ENCODE data around the gene ORC4.
A peak's percentile ranks its signal among the peaks of the same experiment; 100 is the strongest.

The ORC4 gene

DNA sequence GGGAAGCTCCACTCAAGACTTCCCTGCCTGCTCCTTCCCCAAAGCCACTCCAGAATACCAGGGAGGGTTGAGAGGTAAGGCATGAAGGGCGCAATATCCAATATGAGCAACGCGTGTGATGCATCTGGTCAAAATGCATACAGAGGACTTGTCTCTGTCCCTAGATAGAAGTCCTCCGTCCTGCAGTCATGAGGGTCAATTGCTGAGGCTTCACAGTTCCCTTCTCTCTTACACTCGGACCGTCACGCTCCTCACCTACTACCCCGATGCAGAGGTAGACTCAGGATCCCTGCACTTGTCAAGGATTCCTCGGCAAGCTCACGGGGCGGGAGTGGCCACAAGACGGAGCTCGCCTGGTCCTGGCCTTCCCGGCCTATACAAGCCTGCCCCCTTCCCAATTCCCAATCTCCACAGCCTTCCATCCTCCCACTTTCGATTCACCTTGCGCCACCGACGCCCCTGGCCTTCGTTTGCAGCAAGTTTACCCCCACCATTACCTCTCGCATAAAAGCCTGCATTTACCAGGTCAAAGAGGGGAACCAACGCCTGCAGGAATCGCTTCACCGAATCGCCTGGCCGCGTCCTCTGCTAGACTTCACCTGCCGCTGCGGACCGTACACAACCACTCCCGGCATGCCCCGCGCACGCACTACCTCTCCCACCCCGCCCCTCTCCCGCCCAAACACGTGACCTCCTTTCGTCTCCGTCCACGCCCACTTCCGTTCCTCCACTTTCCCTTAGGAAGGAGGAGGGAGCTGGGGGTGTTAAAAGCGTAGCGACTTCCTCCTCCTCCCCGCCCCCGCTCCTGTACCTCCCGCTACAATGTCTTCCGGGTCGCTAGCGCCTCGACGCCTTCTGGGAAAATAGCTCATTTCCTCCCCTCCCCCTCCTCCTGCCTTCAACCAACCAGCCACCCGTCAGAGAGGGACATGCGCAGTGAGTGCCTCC, at the start of gene ORC4:
Gene ORC4 (minus strand): TSS at position 627 of the 948 bp plus-strand sequence. CDS start 44,779 bp downstream, outside the sequence.
- DNase-seq (ENCODE audit: low spot score): peak; percentile 100

DNA sequence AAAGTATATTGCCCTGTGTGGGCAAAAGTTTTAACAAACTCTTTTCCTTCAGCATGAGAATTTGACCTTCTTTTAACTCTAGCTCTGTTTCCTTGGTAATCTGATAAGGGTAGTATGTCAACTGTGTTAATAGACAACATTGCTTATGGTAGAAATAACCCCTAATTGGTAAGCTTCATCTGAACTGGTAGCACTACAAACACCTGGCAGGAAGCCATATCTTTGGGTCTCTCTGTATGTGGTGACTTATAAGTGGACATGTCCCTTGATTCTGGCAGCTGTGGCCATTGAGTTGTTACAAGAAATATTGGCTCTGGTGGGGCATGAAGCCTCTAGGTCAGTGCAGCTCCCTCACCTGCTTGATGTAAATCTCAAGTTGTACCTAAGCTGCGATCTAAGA, 47.3 kb upstream of the ORC4 start:
- DNase-seq (ENCODE audit: low spot score): peak; percentile 24

DNA sequence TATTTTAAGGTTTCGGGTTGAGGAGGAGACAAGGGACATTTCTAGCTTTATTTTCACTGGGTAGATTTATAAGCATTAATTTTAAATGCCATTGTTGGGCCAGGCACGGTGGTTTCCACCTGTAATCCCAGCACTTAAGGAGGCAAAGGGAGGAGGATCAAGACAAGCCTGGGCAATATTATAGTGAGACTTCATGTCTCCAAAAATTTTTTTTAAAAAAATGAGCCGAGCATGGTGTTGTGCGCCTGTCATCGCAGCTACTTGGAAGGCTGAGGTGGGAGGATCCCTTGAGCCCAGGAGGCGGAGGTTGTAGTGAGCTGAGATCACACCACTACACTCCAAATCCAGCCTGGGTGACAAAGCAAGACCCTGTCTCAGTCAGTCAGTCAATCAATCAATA, 45.4 kb upstream of the ORC4 start:
- DNase-seq (ENCODE audit: low spot score): no peak

DNA sequence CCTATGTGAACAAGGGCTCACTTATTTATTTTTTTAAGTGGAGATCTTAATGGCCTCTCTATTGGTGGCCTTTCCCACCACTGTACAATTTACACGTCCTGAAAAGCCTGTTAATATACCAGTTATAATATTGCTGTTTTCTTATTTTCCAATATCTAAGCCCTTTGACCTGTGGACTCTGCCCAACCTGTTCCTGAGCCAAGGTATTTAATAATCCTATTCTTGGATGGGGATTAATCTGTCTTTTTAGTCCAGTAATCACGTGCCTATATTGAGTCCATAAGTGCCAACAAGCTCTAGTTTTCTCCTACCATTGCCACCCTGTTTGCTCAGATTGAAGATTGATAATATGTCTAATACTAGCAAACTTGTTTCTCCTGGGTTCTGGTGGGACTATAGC, 43.1 kb upstream of the ORC4 start:
- no peak for DNase-seq (ENCODE audit: low spot score)

DNA sequence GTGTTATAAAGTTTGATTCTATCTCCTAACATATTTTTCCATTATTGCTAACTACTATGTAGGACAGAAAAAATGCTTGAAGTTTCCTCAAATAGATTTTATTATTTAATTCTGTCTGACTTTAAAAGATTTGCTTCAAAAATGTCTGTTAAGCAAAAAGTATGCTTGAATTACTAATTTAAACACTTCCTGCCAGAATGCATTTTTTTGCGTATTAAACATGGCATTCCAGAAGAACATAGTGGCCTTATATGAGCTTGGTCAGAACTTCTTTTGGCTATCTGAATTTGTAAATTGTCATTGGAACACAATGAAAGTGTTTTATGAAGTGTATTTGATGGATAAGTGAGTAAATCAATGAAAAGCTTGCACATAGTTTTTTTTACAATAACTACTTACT, 38.1 kb upstream of the ORC4 start:
- no peak for DNase-seq (ENCODE audit: low spot score)

DNA sequence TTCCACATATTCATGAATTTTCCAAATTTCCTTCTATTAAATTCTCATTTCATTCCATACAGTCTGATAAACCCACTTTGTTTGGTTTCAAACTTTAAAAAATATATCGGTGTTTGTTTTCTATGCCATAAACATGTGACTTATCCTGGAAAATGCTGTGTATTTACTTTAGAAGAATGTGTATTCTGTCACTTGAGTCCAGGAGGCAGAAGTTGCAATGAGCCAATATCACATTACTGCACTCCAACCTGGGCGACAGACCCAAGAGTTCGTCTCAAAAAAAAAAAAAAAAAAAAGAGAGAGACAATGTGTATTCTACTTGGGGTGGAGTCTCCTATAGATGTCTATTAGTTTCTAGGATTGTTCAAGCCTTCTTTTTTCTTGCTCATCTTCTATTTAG, 32.1 kb upstream of the ORC4 start:
- DNase-seq (ENCODE audit: low spot score): no peak

DNA sequence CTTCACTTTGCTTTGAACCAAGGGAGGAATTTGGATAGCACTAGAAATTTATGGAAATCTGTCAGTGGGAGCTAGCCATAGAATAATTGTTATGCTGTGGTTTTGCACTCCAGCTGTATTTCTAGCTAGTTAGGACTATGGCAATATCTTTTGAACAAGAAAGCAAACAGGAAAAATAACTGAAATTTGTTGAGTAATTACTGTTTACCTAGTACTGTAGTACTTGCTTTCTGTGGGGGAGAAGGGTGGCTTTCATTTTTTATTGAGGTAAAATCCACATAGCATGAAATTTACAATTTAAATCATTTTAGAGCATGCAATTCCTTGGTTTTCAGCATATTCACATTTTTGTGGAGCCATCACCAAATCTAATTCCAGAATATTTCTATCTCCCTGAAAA, 28.7 kb upstream of the ORC4 start:
- no peak for DNase-seq (ENCODE audit: low spot score)

DNA sequence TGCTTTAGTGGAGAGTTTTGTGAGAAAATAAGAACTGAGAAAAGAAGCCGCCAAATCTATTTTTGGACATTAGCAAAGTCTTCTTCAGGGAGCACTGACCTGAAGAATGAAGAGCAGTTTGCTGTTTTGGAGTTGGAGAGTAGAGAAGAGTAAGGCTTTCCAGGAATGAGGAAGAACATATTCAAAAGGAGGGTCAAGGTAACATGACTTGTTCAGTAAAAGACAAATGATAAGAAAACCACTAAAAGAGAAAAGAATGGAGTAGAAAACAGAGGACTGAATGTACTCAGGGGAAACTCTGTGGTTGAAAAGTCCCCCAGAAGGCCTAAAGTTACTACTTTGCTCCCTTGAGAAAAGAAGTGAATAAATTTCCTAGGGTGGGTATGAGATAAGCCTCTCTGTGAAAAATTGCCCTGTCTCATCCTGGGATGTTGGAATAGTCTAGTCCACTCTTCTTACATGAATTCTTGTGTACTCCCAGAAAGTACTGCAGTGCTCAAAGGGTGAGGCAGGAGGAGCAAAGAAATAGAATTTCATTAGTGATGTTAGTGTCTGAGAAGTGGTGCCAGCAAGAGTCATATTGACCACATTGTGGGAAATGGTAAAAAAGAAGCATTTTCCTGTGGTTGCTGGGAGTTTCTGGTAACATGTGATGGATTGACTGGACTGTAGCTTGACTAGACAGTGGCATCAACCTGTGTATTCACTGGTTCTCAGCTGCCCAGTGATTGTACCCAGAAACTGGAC, 28.1 kb upstream of the ORC4 start:
- DNase-seq (ENCODE audit: low spot score): no peak

DNA sequence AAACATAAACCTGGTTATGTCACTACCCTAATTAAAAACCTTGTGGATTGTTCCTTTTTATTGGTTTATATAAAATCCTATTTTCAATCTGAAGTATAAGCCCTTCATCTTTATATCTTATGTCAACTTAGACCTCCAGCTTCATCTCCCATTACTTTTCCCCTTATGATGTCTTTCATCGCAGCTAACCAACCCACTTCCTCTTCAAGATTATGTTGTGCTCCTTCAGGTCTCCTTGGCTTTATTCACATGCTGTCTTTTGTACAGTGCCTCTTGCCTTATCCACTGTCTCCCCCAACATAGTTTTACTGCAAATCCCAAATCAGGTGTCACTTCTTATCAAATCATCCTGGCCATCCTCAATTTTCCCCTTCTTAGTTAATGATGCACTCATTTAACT, 26.3 kb upstream of the ORC4 start:
- no peak for DNase-seq (ENCODE audit: low spot score)

DNA sequence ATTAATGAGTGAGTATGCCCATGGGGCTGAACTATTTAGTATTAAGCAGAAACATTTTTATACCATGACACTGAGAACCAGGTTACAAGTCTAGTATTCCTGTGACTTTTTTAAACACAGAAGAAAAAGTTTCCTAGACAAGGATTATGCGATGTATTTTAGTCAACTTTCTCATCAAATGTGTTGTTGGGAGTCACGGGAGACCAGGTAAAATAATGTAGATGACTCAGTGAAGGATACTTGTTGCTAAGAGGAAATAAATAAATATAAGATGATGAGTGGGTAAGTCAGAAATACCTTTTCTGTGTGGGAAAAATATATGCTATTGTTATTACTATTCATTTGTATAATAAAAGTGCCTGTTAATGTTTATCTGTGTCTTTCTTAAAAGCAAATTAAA, 23.8 kb upstream of the ORC4 start:
- DNase-seq (ENCODE audit: low spot score): no peak

DNA sequence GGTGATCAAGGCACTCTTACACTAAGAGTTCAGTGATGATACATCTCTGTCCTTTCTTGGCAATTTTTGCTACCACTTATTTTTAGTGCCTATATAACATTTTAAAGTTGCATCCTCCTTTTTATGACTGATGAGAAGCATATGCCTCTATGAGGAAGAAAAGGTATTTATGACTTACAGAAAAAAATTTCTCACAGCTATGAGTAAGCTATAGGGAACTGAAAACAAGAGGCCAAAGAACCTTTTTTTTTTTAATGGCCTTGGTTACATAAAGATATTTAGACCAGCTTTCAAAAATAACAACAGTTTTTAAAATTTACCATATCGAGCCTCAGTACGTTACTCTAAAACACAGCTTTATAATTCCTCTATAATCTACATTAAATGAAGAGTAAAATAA, 21.7 kb upstream of the ORC4 start:
- DNase-seq (ENCODE audit: low spot score): no peak

DNA sequence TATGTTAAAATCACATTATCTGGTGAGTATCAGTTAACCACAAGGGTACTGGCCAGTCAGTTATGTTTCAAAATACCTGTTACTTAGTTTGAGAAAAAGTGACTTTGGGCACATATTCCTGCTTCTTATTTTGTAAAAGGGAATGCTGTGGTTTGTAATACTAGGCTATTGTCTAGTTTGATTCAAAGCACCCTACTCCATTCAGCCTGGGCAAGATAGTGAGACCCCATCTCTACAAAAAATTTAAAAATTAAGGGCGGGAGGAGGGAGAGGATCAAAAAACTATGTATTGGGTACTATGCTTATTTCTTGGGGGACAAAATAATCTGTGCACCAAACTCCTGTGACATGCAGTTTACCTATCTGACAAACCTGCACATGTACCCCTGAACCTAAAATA, 19.2 kb upstream of the ORC4 start:
- DNase-seq (ENCODE audit: low spot score): no peak

DNA sequence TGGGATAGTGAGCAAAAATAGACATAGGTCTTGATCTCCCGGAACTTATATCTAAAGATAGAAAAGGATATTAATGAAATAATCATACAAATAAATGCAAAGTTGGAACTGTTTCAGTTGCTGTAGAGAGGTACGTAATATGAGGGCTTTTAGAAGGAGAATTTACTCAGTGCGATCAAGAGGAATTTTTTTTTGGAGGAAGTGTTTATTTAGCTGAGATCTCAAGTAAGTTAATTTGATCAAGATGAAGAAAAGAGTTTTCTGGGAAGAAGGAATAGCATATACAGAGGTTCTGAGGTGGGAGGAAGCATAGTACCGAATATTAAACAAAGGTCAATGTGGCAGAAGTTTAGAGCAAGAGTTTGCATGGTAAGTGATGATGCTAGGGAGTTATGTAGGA, 11.7 kb upstream of the ORC4 start:
- no peak for DNase-seq (ENCODE audit: low spot score)

DNA sequence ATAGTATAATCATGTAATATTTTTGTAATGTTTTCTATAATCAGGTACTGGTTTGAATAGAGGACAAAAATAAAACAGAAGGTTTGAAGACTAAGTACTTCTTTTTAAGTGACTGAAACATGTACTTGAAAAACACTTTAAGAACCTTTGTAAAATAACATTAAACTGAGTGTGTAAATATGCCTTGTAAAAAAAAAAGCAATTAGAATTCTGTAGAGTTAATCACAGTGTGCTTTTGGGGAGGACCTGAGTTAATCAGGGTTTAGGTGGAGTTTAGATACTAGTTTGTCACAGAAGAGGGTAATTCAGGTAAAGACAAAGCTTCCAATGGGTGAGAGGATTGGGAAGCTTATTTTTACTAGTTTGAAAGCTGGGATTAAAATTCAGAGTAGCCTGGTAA, 10.6 kb upstream of the ORC4 start:
- no peak for DNase-seq (ENCODE audit: low spot score)

DNA sequence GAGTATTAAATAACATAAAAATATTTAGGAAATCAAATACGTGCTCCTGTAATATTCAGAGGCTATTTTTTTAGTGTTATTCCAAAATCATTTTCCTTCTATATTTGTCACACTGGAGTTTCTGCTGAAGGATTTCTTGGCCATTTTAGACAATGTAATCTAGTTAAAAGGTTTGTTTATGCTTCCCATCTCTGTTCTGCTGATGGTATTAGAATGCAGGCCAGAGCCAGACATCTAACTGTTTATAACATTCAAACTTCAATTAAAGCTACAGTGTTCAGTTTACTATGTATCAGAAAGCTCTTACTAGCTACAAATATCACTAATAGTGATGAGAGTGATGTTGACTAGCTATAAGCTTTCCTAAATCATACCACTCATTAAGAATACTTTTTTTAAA, 8.2 kb upstream of the ORC4 start:
- DNase-seq (ENCODE audit: low spot score): no peak

DNA sequence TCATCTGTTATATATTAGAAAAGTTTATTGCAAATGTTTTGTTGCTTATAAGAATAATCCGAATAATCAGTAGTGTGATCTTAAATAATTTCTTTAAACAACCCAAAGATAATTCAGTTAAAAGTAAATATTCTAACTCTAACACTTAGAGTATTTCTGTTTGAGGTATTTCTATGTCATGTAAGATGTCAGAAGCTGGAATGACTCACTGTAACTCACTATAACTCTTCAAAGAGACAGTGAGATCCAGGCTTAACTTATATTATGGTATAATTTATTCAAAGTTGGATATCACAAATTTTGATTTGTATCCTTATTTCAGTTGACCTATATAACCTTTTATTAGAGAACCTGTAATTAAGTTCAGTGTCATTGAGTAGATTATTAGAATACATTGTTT, 7.3 kb upstream of the ORC4 start:
- no peak for DNase-seq (ENCODE audit: low spot score)

DNA sequence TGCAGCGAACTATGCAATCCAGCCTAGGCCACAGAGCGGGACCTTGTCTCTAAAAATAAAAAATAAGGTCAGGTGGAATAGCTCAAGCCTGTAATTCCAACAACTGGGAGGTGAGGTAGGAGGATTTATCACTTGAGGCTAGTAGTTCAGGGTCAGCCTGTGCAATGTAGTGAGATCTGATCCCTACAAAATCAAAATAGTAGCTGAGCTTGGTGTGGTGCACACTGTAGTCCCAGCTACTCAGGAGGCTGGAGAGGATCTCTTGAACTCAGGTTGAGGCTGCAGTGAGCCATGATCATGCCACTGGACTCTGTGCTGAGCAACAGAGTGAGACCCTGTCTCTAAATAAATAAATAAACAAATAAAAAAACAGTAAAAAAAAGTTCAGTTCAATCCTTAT, 6.0 kb upstream of the ORC4 start:
- DNase-seq (ENCODE audit: low spot score): no peak

DNA sequence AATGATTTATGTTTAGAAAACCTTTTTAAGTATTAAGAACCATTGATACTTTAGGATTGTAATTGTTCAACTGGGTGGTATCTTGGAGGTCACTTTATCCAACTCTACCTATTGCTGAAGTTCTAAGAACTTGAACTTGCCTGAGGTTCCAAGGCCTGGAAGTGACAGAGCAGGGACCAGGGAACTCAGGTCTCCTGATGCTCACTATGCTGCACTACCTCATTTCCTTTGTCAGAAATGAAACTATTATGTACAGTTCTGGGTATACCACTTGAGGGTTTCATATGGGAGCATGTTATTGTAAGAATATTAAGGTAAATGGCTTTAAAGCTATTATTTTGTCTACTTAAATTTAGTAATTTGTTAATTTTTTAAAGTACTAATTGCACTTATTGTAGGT, 3.3 kb upstream of the ORC4 start:
- no peak for DNase-seq (ENCODE audit: low spot score)

DNA sequence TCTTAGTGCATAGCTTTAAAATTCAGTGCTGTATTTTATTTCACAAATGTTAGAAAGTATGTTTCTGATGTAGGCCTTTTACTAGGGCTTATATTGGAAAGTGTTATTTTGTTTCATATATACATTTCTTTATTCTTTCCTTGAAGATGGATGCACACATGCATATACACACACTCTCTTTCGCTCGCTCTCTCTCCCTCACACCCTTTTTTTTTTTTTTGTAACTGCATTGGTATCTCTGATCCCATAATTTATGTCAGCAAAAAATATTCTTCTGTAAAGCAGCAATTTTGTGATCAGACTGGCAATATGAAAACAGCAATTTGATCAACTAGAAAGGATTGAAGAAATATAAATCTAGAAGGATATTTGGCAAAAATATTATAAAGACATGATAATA, 2.3 kb upstream of the ORC4 start:
- DNase-seq (ENCODE audit: low spot score): no peak

DNA sequence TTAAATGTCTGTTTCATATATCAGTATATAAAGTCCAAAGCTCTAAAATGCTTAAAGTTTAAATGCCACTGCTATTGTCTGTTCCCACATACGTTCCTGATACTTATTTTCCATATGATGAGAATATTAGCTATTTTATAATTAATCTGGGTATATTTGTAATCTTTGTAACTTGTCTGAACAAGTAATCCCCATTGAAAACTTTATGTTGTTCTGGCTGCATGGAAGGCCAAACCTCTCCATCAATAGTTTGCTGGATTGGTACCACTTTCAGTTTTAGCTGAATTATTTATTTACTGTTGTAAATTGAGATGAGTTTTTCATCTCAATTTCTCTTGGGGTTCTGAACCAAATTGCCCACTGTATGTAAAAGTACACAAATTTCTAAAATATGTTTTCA, 1.8 kb upstream of the ORC4 start:
- no peak for DNase-seq (ENCODE audit: low spot score)

DNA sequence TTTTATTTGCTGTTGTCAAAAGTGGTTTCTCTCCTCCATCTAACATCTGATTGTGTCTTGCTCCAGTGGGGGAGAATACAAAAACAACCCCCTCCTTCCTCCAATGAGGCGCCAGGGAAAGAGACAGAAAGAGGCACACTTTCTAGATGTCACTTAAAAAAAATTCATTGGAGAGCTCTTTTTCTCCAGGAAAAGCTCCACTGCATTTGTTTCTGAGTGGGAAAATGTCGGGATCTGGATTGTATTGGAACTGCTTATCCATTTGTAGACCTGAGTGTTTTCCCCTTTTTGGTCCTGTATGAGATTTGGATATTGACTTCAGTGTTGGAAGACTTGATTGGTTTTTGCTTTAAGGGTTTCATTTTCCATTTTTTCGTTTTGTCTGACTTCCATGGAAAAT, 1.3 kb upstream of the ORC4 start:
- peak; percentile 34 for DNase-seq (ENCODE audit: low spot score)

DNA sequence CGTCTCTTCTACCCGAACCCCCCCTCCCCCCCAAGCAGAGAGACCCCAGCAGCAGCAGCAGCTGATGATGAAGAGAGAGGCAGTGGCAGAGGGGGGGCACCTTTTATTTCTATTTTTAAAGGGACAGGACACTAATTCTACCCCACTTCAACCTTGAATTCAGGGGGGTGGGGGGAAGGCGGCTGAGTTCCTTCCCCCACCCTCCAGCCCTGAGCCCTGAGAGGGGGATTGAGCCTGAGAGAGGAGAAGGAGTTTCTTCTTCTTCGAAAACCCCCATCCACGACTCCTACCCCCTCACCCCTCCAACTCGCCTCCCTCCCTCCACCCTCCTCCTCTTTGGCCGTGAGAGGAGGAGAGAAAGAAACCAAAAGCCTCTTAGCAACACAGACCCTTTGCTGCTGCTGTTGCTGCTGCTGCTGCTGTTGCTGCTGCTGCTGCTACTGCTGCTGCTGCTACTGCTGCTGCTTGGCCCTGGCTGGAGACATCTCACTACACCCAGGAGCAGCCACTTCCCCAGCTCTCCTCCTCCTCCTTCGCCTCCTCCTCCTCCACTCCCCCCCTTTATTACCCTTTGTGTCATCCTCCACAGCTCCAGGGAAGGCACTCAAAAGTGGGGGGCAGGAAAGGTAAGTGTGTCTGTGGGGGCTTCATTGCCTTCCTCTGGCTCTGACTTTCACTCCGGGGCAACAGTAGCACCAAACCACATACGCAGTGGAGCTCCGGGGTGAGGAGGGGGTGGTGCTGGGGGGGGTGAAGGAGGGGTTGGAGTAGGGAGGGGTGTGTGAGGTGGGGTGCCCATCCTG, 723 bp upstream of the ORC4 start, which contains the start of gene MBD5:
Gene MBD5 (plus strand): TSS at position 33 of the 803 bp plus-strand sequence.
- DNase-seq (ENCODE audit: low spot score): peak; percentile 65

DNA sequence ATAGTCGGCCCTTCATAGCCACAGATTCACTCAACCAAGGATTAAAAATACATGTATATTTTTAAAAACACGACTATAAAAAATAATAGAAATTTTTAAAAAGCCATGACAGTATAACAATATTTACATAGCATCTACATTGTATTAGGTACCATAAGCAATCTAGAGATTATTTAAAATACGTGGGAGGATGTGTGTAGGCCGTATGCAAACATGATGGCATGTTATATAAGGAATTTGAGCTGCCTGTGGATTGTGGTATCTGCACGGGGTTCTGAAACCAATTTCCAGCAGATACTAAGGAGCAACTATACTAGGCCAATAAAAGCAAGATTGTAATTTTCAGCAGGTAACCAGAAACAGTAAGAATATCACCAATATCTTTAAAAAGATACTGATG, 5.9 kb downstream of the ORC4 start:
- DNase-seq (ENCODE audit: low spot score): no peak
